A549 (cell line): Measurements from ENCODE around the gene PPP1R11. TPM values are rescaled to one million over a fixed set of nuclear protein-coding genes. Genes with fewer than 3 reads are reported as not detected.

Source experiments
- ATAC-seq, 2 experiments: fragments of 200-7000 bp in 1 of 2; fragments of >200 bp in 1 of 2; cut with Nextera tagmentation in 1 of 2; cut with Tn5 transposase in 1 of 2; 3 replicates each; pipeline versions ENCODE4 v1.8.0 to v1.9.1; 2018 to 2020; ENCODE audit warnings: mild to moderate bottlenecking in 1 of 2, moderate library complexity in 1 of 2
- CTCF ChIA-PET: fragments of 300-600 bp; sonication (Branson Sonifier 250); formaldehyde crosslinking; extraction: SDS; loops from one replicate; lab custom pipeline; 2021; ENCODE audit warnings: antibody characterized with exemption, inconsistent platforms; lab: Yijun Ruan, JAX
- POLR2A ChIA-PET: fragments of 350-600 bp; formaldehyde crosslinking; extraction: SDS; loops from one replicate; lab custom pipeline; 2021; ENCODE audit warnings: antibody characterized with exemption, inconsistent platforms; lab: Yijun Ruan, JAX
- DNase-seq, 2 experiments: peaks; one replicate each; pipeline versions ENCODE4 v3.0.0 to v3.0.0-alpha.2; 2011 to 2016; ENCODE audit warnings: low read depth in 1 of 2, low spot score in 1 of 2
- FAIRE-seq: peaks from 2 replicates; lab custom pipeline; 2011; peaks lifted over from hg19 to GRCh38; lab: Jason Lieb, UNC
- H3K27ac ChIP-seq, 2 experiments: fragments of >200 bp; sonication (Bioruptor Twin); formaldehyde crosslinking; 3 replicates each; pipeline ENCODE4 v1.5.1; 2016 to 2017
- H3K4me1 ChIP-seq: fragments of >200 bp; sonication (Bioruptor Twin); formaldehyde crosslinking; 3 replicates; pipeline ENCODE4 v1.6.1; 2016
- H3K4me2 ChIP-seq: fragments of >200 bp; sonication (Bioruptor Twin); formaldehyde crosslinking; 3 replicates; pipeline ENCODE4 v1.6.1; 2016
- H3K4me3 ChIP-seq: fragments of >200 bp; sonication (Bioruptor Twin); formaldehyde crosslinking; 3 replicates; pipeline ENCODE4 v1.5.1; 2016
- H3K9me3 ChIP-seq: fragments of >200 bp; sonication (Bioruptor Twin); formaldehyde crosslinking; 3 replicates; pipeline ENCODE4 v1.6.1; 2016
- CBX8 ChIP-seq: fragments of 200-600 bp; sonication (generic); IDR thresholded peaks from 2 replicates; pipeline ENCODE4 v1.6.1; 2016
- CHD2 ChIP-seq: fragments of 150-350 bp; IDR thresholded peaks from 2 replicates; pipeline ENCODE4 v1.6.1; 2014; ENCODE audit warnings: low read length; ENCODE audit not compliant: partially characterized antibody
- E2F6 ChIP-seq: IDR thresholded peaks from 2 replicates; pipeline ENCODE4 v1.6.1; 2012; ENCODE audit warnings: low read depth, borderline replicate concordance
- EHF ChIP-seq: fragments of 250-450 bp; sonication (Bioruptor Pico); IDR thresholded peaks from 2 replicates; pipeline ENCODE4 v1.5.0; 2020; ENCODE audit warnings: mild to moderate bottlenecking
- ELK1 ChIP-seq: fragments of 150-350 bp; IDR thresholded peaks from 2 replicates; pipeline ENCODE4 v1.6.1; 2014; ENCODE audit warnings: low read depth, mild to moderate bottlenecking, low read length
- FOSL2 ChIP-seq, 2 experiments: fragments of 450-650 bp in 1 of 2; fragments of >200 bp in 1 of 2; sonication (Bioruptor Twin) in 1 of 2; formaldehyde crosslinking; IDR thresholded peaks; 2 replicates each; pipeline versions ENCODE4 v1.5.0 to v1.6.1; 2016 to 2020; ENCODE audit warnings: mild to moderate bottlenecking in 1 of 2, moderate library complexity in 1 of 2
- GATA3 ChIP-seq: IDR thresholded peaks from 2 replicates; pipeline ENCODE4 v1.6.1; 2012; ENCODE audit warnings: borderline replicate concordance
- HES2 ChIP-seq: fragments of >200 bp; sonication (Bioruptor Twin); formaldehyde crosslinking; IDR thresholded peaks from 2 replicates; pipeline ENCODE4 v1.6.1; 2016
- HMGXB4 ChIP-seq: fragments of 250-450 bp; sonication (Bioruptor Pico); IDR thresholded peaks from 2 replicates; pipeline ENCODE4 v1.5.0; 2021; ENCODE audit warnings: mild to moderate bottlenecking, moderate library complexity, borderline replicate concordance
- HOXB5 ChIP-seq: fragments of 250-450 bp; sonication (Bioruptor Pico); IDR thresholded peaks from 2 replicates; pipeline ENCODE4 v1.5.0; 2020; ENCODE audit warnings: mild to moderate bottlenecking, moderate library complexity
- JUNB ChIP-seq: fragments of >200 bp; sonication (Bioruptor Twin); formaldehyde crosslinking; IDR thresholded peaks from 2 replicates; pipeline ENCODE4 v1.6.1; 2016
- NR3C1 ChIP-seq: fragments of >200 bp; sonication (Bioruptor Twin); formaldehyde crosslinking; IDR thresholded peaks from 3 replicates; pipeline ENCODE4 v1.6.1; 2017
- RAD21 ChIP-seq, 2 experiments: fragments of >200 bp in 1 of 2; sonication (Bioruptor Twin) in 1 of 2; formaldehyde crosslinking in 1 of 2; IDR thresholded peaks in 1 of 2; conservative IDR thresholded peaks in 1 of 2; 2 replicates in 1 of 2; 3 replicates in 1 of 2; pipeline ENCODE4 v1.6.1; 2012 to 2018; ENCODE audit warnings: inconsistent platforms in 1 of 2
- REST ChIP-seq: fragments of 200-600 bp; sonication (generic); IDR thresholded peaks from 2 replicates; pipeline ENCODE4 v1.6.1; 2016; ENCODE audit warnings: antibody characterized with exemption, mild to moderate bottlenecking, moderate library complexity
- SMC3 ChIP-seq: fragments of >200 bp; sonication (Bioruptor Twin); formaldehyde crosslinking; IDR thresholded peaks from 3 replicates; pipeline ENCODE4 v1.6.1; 2018; ENCODE audit warnings: inconsistent platforms
- TFCP2L1 ChIP-seq: fragments of 250-450 bp; sonication (Bioruptor Pico); IDR thresholded peaks from 2 replicates; pipeline ENCODE4 v1.5.0; 2021; ENCODE audit warnings: mild to moderate bottlenecking
- USF2 ChIP-seq: fragments of 450-650 bp; IDR thresholded peaks from 2 replicates; pipeline ENCODE4 v1.6.1; 2014; ENCODE audit warnings: antibody characterized with exemption
- WGBS: methylation state at CpG from one replicate; pipeline ENCODE4 v1.1.6; 2017; ENCODE audit errors: missing lambda C conversion rate; 5-methylcytosine and 5-hydroxymethylcytosine counted together
- polyA plus RNA-seq, 4 experiments: library from polyadenylated mRNA; depleted of rRNA in 3 of 4; stranded (reverse); fragments of >200 nt; fragmentation: RNase III in 1 of 4; extraction: RNeasy Plus Mini Kit Qiagen cat#74134 plus additional on column Dnase treatment in 1 of 4; gene quantifications; 2 replicates in 3 of 4; 3 replicates in 1 of 4; pipeline ENCODE4 v1.2.3, GENCODE V29; 2011 to 2017

PPP1R11 gene
- polyA plus RNA-seq, 2 of the 4 experiments (the other 2 are of a cell fraction): 34.3 to 61.6 TPM

GRCh38 chr6:30074331-30075093 is 7.5 kb downstream of the PPP1R11 start (continued):
- no peak for TF ChIP-seq REST
- TF ChIP-seq NR3C1: no peak
- TF ChIP-seq USF2: no peak
- TF ChIP-seq HES2: no peak
- no peak for TF ChIP-seq HMGXB4 (CRISPR knock-in tag)
- TF ChIP-seq CBX8: no peak

- CTCF ChIA-PET: interaction anchor here (0.6 to 1.7 kb wide), 5 partner anchors 14 to 29 kb away, joined by 3 to 6 read pairs (median 3); partner anchors contain the start of gene POLR1H
- 43% methylated on average over 32 of the region's 64 CpGs for WGBS
- peak within 1 kb of the TSS in 1 of 2 experiments; percentile 61; a peak in 2 of 6 replicates for H3K27ac ChIP-seq
- DNase-seq (no peak), ATAC-seq (peak in 1 of 2 experiments; percentile 17; a peak in 2 of 6 replicates), FAIRE-seq (no peak)
- no peaks in the 10 kb centered on the region for H3K9me3 ChIP-seq
- peak within 1 kb of the TSS; percentile 63 for H3K4me2 ChIP-seq
- H3K4me3 ChIP-seq: peak within 1 kb of the TSS; percentile 27; the same call in 1 of the 3 replicates
- POLR2A ChIA-PET: no interaction called here
- H3K4me1 ChIP-seq: peaks cover 8% of the 10 kb centered on the region; the same call in 1 of the 3 replicates
- TF ChIP-seq JUNB: no peak
- TF ChIP-seq RAD21 (conservative IDR thresholded peaks at IDR 0.05 in 1 of 2, IDR thresholded peaks at IDR 0.05 in 1 of 2): no peak
- no peak for TF ChIP-seq HMGXB4 (CRISPR knock-in tag)
- TF ChIP-seq TFCP2L1 (CRISPR knock-in tag): no peak
- no peak for TF ChIP-seq E2F6
- TF ChIP-seq ELK1: no peak
- TF ChIP-seq GATA3: no peak
- no peak for TF ChIP-seq CBX8
- no peak for TF ChIP-seq CHD2
- no peak for TF ChIP-seq HOXB5 (CRISPR knock-in tag)
- no peak for TF ChIP-seq NR3C1
- no peak for TF ChIP-seq FOSL2 (IDR thresholded peaks at IDR 0.05)
- TF ChIP-seq FOSL2 (CRISPR knock-in tag; IDR thresholded peaks at IDR 0.05): no peak
- no peak for TF ChIP-seq HES2
- no peak for TF ChIP-seq EHF
- no peak for TF ChIP-seq SMC3
- TF ChIP-seq USF2: no peak
These were observed 8.2 kb downstream of the PPP1R11 start, which contains the start of gene RNF39 for GRCh38 chr6:30075094-30075789. Gene RNF39, minus strand, starts transcription at chr6:30075769. Its CDS starts 184 bp downstream, at chr6:30075585.
